ENCODE results near the gene SPATS2L. TPM values are rescaled to one million over a fixed set of nuclear protein-coding genes. Genes with fewer than 3 reads are reported as not detected.

The SPATS2L gene
- total and polyA plus RNA-seq, 2 donors (not counting 1 experiment from before 2014, with no cell fraction given), result 0.27 to 0.44 TPM

DNA sequence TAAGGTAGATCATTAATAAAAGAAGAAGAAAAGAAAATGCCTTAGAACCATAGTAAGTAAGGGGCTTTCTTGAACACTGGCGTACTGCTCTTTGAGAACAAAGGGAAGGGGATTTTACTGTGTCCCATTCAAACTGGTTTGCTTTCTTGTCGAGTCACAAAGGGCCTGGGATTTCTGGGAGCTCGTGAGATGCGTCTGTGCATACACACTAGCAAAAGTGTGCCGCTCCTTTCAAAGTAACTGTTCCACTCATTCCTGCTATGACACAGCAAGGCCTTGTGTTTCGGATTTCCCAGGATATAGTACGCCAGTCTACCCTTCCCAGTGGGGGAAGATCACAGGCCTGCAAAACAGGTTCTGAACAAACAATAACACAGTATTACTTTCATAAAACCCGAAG, 110.4 kb downstream of the SPATS2L start:
- ChIA-PET CTCF (no interaction called here), POLR2A (no interaction called here)
- H3K4me1 ChIP-seq (ENCODE audit: control insufficient read depth in 2 of 2, insufficient read depth in 2 of 2, low read length in 2 of 2), result no peaks in the 10 kb centered on the region
- no peak overlapping the region for H3K27ac ChIP-seq (ENCODE audit: low read length in 2 of 2)
- WGBS (ENCODE audit: insufficient coverage), result 100% methylated on average over 7 of the region's 8 CpGs
- H2AFZ ChIP-seq (ENCODE audit: insufficient read depth, low read depth, low read length, poor library complexity, severe bottlenecking), result no peak overlapping the region
- H3K79me2 ChIP-seq (ENCODE audit: control insufficient read depth, insufficient read depth, low read length), result no peaks in the 10 kb centered on the region
- intact Hi-C loops (cut with micrococcal nuclease), result no loop called here
- no peaks in the 10 kb centered on the region for H4K20me1 ChIP-seq (ENCODE audit: control insufficient read depth, insufficient read depth, low read length, poor library complexity, severe bottlenecking)
- Mint-ChIP-seq H3K27ac (no peak overlapping the region), H3K4me3 (no peak overlapping the region), H3K27me3 (peaks cover 13% of the 10 kb centered on the region), H3K4me1 (no peaks in the 10 kb centered on the region), H3K9me3 (ENCODE audit: insufficient read depth) (no peaks in the 10 kb centered on the region)
- no peaks in the 10 kb centered on the region for H3K9me3 ChIP-seq (ENCODE audit: control extremely low read depth in 1 of 3, control insufficient read depth in 2 of 3, insufficient read depth in 1 of 3, low read length in 2 of 3)
- H3K4me2 ChIP-seq (replicated peaks; ENCODE audit: low read depth, low read length, poor library complexity, severe bottlenecking), result no peak overlapping the region
- DNase-seq, result no peak
- no peaks in the 10 kb centered on the region for H3K36me3 ChIP-seq (replicated peaks in 1 of 2; ENCODE audit: control extremely low read depth in 1 of 2, control insufficient read depth in 1 of 2, extremely low read depth in 1 of 2, insufficient read depth in 2 of 2, low read length in 1 of 2)
- no peak overlapping the region for H3K9ac ChIP-seq (ENCODE audit: low read length)
- no peak for ATAC-seq (ENCODE audit: low read depth)
- no peak overlapping the region for H3K4me3 ChIP-seq (ENCODE audit: control extremely low read depth in 1 of 5, extremely low read depth in 1 of 5, insufficient read depth in 1 of 5, low read depth in 2 of 5, low read length in 4 of 5)
- no peak for TF ChIP-seq EZH2 (IDR thresholded peaks at IDR 0.05; ENCODE audit: borderline replicate concordance, insufficient read depth, low read depth, low read length, poor library complexity, severe bottlenecking)
- TF ChIP-seq, protein P1, sequence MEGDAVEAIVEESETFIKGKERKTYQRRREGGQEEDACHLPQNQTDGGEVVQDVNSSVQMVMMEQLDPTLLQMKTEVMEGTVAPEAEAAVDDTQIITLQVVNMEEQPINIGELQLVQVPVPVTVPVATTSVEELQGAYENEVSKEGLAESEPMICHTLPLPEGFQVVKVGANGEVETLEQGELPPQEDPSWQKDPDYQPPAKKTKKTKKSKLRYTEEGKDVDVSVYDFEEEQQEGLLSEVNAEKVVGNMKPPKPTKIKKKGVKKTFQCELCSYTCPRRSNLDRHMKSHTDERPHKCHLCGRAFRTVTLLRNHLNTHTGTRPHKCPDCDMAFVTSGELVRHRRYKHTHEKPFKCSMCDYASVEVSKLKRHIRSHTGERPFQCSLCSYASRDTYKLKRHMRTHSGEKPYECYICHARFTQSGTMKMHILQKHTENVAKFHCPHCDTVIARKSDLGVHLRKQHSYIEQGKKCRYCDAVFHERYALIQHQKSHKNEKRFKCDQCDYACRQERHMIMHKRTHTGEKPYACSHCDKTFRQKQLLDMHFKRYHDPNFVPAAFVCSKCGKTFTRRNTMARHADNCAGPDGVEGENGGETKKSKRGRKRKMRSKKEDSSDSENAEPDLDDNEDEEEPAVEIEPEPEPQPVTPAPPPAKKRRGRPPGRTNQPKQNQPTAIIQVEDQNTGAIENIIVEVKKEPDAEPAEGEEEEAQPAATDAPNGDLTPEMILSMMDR (IDR thresholded peaks at IDR 0.05), result no peak
- H3K27me3 ChIP-seq (replicated peaks in 1 of 4; ENCODE audit: control extremely low read depth in 1 of 4, control insufficient read depth in 3 of 4, insufficient read depth in 4 of 4, low read length in 3 of 4), result no peaks in the 10 kb centered on the region

DNA sequence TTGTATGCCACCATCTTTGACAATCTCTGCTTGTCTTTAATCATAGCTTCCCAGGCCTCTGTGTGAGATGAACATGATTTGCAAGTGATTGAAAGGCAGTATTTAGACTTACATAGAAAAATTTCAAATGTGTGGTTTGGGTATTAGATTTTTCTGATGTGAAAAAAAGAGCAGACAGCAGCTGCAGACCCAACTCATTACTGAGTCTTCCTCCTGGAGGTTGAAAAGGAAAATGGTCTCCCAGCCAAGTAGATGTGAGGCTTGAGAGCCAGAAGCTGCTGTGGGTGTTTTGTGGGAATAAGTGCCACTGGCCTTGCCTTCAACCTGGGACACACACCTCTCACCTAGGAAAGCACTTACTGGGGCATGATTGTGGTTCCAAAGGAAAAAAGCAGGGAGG, 110.9 kb downstream of the SPATS2L start:
- ChIA-PET CTCF (no interaction called here), POLR2A (no interaction called here)
- H2AFZ ChIP-seq (ENCODE audit: insufficient read depth, low read depth, low read length, poor library complexity, severe bottlenecking), result no peak overlapping the region
- H3K36me3 ChIP-seq (replicated peaks in 1 of 2; ENCODE audit: control extremely low read depth in 1 of 2, control insufficient read depth in 1 of 2, extremely low read depth in 1 of 2, insufficient read depth in 2 of 2, low read length in 1 of 2), result no peaks in the 10 kb centered on the region
- no peak overlapping the region for H3K9ac ChIP-seq (ENCODE audit: low read length)
- intact Hi-C loops (cut with micrococcal nuclease), result no loop called here
- H3K4me1 ChIP-seq (ENCODE audit: control insufficient read depth in 2 of 2, insufficient read depth in 2 of 2, low read length in 2 of 2), result no peaks in the 10 kb centered on the region
- DNase-seq (no peak), ATAC-seq (ENCODE audit: low read depth) (no peak)
- Mint-ChIP-seq H3K9me3 (ENCODE audit: insufficient read depth) (no peaks in the 10 kb centered on the region), H3K4me1 (no peaks in the 10 kb centered on the region), H3K4me3 (no peak overlapping the region), H3K27me3 (peaks cover 13% of the 10 kb centered on the region), H3K27ac (no peak overlapping the region)
- H3K79me2 ChIP-seq (ENCODE audit: control insufficient read depth, insufficient read depth, low read length), result no peaks in the 10 kb centered on the region
- no peak overlapping the region for H3K4me2 ChIP-seq (replicated peaks; ENCODE audit: low read depth, low read length, poor library complexity, severe bottlenecking)
- no peak overlapping the region for H3K27ac ChIP-seq (ENCODE audit: low read length in 2 of 2)
- H3K4me3 ChIP-seq (ENCODE audit: control extremely low read depth in 1 of 5, extremely low read depth in 1 of 5, insufficient read depth in 1 of 5, low read depth in 2 of 5, low read length in 4 of 5), result no peak overlapping the region
- TF ChIP-seq, protein P1 (IDR thresholded peaks at IDR 0.05), result no peak
- TF ChIP-seq EZH2 (IDR thresholded peaks at IDR 0.05; ENCODE audit: borderline replicate concordance, insufficient read depth, low read depth, low read length, poor library complexity, severe bottlenecking), result no peak
- H3K27me3 ChIP-seq (replicated peaks in 1 of 4; ENCODE audit: control extremely low read depth in 1 of 4, control insufficient read depth in 3 of 4, insufficient read depth in 4 of 4, low read length in 3 of 4), result no peaks in the 10 kb centered on the region
- H4K20me1 ChIP-seq (ENCODE audit: control insufficient read depth, insufficient read depth, low read length, poor library complexity, severe bottlenecking), result no peaks in the 10 kb centered on the region
- H3K9me3 ChIP-seq (ENCODE audit: control extremely low read depth in 1 of 3, control insufficient read depth in 2 of 3, insufficient read depth in 1 of 3, low read length in 2 of 3), result no peaks in the 10 kb centered on the region
